ENCODE data around the gene TNS3. TPM values are rescaled to one million over a fixed set of nuclear protein-coding genes. Genes with fewer than 3 reads are reported as not detected.

TNS3 gene
- total RNA-seq, 2 experiments from 2014 or later: not detected

- no peaks in the 10 kb centered on the region for H3K4me1 Mint-ChIP-seq
- no peaks in the 10 kb centered on the region for H3K27me3 Mint-ChIP-seq
- POLR2A ChIA-PET: no interaction called here
- no peak overlapping the region for H3K4me3 Mint-ChIP-seq
- no peak overlapping the region for H3K27ac Mint-ChIP-seq
- CTCF ChIA-PET: no interaction called here
- no peaks in the 10 kb centered on the region for H3K9me3 Mint-ChIP-seq
- no peak for DNase-seq
- H3K36me3 Mint-ChIP-seq (ENCODE audit: low read depth): no peaks in the 10 kb centered on the region
Observed at GRCh38 chr7:47438411-47439029, 143.4 kb downstream of the TNS3 start.

- no peak for DNase-seq
- ChIA-PET CTCF (no interaction called here), POLR2A (no interaction called here)
- no peaks in the 10 kb centered on the region for H3K36me3 Mint-ChIP-seq (ENCODE audit: low read depth)
- H3K9me3 Mint-ChIP-seq: no peaks in the 10 kb centered on the region
- H3K27me3 Mint-ChIP-seq: no peaks in the 10 kb centered on the region
- H3K4me3 Mint-ChIP-seq: no peak overlapping the region
- H3K27ac Mint-ChIP-seq: no peak overlapping the region
- no peaks in the 10 kb centered on the region for H3K4me1 Mint-ChIP-seq
Observed at GRCh38 chr7:47435889-47436312, 146.0 kb downstream of the TNS3 start.

- CTCF ChIA-PET: no interaction called here
- H3K4me3 Mint-ChIP-seq: no peak overlapping the region
- H3K9me3 Mint-ChIP-seq: no peaks in the 10 kb centered on the region
- H3K4me1 Mint-ChIP-seq: no peaks in the 10 kb centered on the region
- H3K36me3 Mint-ChIP-seq (ENCODE audit: low read depth): no peaks in the 10 kb centered on the region
- H3K27me3 Mint-ChIP-seq: no peaks in the 10 kb centered on the region
- DNase-seq: no peak
- POLR2A ChIA-PET: no interaction called here
- H3K27ac Mint-ChIP-seq: no peak overlapping the region
Observed at GRCh38 chr7:47433564-47433895, 148.4 kb downstream of the TNS3 start.

GRCh38 chr7:47432671-47433563, 149.0 kb downstream of the TNS3 start:
- ChIA-PET CTCF (no interaction called here), POLR2A (no interaction called here)
- Mint-ChIP-seq H3K36me3 (ENCODE audit: low read depth) (no peaks in the 10 kb centered on the region), H3K27me3 (no peaks in the 10 kb centered on the region), H3K9me3 (no peaks in the 10 kb centered on the region), H3K27ac (no peak overlapping the region), H3K4me3 (no peak overlapping the region), H3K4me1 (no peaks in the 10 kb centered on the region)
- DNase-seq: no peak

GRCh38 chr7:47430422-47430821, 151.5 kb downstream of the TNS3 start:
- ChIA-PET CTCF (no interaction called here), POLR2A (no interaction called here)
- H3K4me3 Mint-ChIP-seq: no peak overlapping the region
- no peaks in the 10 kb centered on the region for H3K9me3 Mint-ChIP-seq
- DNase-seq: no peak
- no peaks in the 10 kb centered on the region for H3K27me3 Mint-ChIP-seq
- H3K4me1 Mint-ChIP-seq: no peaks in the 10 kb centered on the region
- H3K36me3 Mint-ChIP-seq (ENCODE audit: low read depth): no peaks in the 10 kb centered on the region
- no peak overlapping the region for H3K27ac Mint-ChIP-seq

GRCh38 chr7:47428768-47429472, 153.0 kb downstream of the TNS3 start:
- POLR2A ChIA-PET: no interaction called here
- H3K36me3 Mint-ChIP-seq (ENCODE audit: low read depth): no peaks in the 10 kb centered on the region

GRCh38 chr7:47428052-47428767, 153.7 kb downstream of the TNS3 start:
- Mint-ChIP-seq H3K4me1 (no peaks in the 10 kb centered on the region), H3K4me3 (no peak overlapping the region), H3K9me3 (no peaks in the 10 kb centered on the region), H3K27ac (no peak overlapping the region), H3K36me3 (ENCODE audit: low read depth) (no peaks in the 10 kb centered on the region), H3K27me3 (no peaks in the 10 kb centered on the region)
- DNase-seq: no peak
- ChIA-PET CTCF (interaction anchor here (0.8 kb wide), 1 partner anchor 83 kb away, joined by 3 read pairs; no protein-coding TSS in a partner anchor), POLR2A (no interaction called here)

More at GRCh38 chr7:47428768-47429472, 153.0 kb downstream of the TNS3 start:
- Mint-ChIP-seq H3K9me3 (no peaks in the 10 kb centered on the region), H3K27me3 (no peaks in the 10 kb centered on the region), H3K4me1 (no peaks in the 10 kb centered on the region), H3K27ac (no peak overlapping the region), H3K4me3 (no peak overlapping the region)
- CTCF ChIA-PET: interaction anchor here (0.6 to 0.8 kb wide), 2 partner anchors 83 to 213 kb away, joined by 3 read pairs; no protein-coding TSS in a partner anchor
- no peak for DNase-seq

- no peak overlapping the region for H3K27ac Mint-ChIP-seq
- H3K4me3 Mint-ChIP-seq: no peak overlapping the region
- H3K9me3 Mint-ChIP-seq: no peaks in the 10 kb centered on the region
- no peaks in the 10 kb centered on the region for H3K4me1 Mint-ChIP-seq
- no peaks in the 10 kb centered on the region for H3K27me3 Mint-ChIP-seq
- DNase-seq: no peak
- no peaks in the 10 kb centered on the region for H3K36me3 Mint-ChIP-seq (ENCODE audit: low read depth)
- POLR2A ChIA-PET: no interaction called here
- CTCF ChIA-PET: no interaction called here
Observed at GRCh38 chr7:47427051-47427643, 154.8 kb downstream of the TNS3 start.

GRCh38 chr7:47424523-47424922, 157.4 kb downstream of the TNS3 start:
- ChIA-PET CTCF (no interaction called here), POLR2A (no interaction called here)
- no peaks in the 10 kb centered on the region for H3K4me1 Mint-ChIP-seq
- no peaks in the 10 kb centered on the region for H3K9me3 Mint-ChIP-seq
- no peaks in the 10 kb centered on the region for H3K36me3 Mint-ChIP-seq (ENCODE audit: low read depth)
- no peak overlapping the region for H3K4me3 Mint-ChIP-seq
- H3K27ac Mint-ChIP-seq: no peak overlapping the region
- H3K27me3 Mint-ChIP-seq: no peaks in the 10 kb centered on the region
- DNase-seq: no peak

- ChIA-PET POLR2A (no interaction called here), CTCF (no interaction called here)
- no peaks in the 10 kb centered on the region for H3K36me3 Mint-ChIP-seq (ENCODE audit: low read depth)
- DNase-seq: no peak
- H3K27me3 Mint-ChIP-seq: no peaks in the 10 kb centered on the region
- no peaks in the 10 kb centered on the region for H3K4me1 Mint-ChIP-seq
- no peak overlapping the region for H3K4me3 Mint-ChIP-seq
- no peaks in the 10 kb centered on the region for H3K9me3 Mint-ChIP-seq
- H3K27ac Mint-ChIP-seq: no peak overlapping the region
Observed at GRCh38 chr7:47423196-47423595, 158.7 kb downstream of the TNS3 start.

- Mint-ChIP-seq H3K9me3 (no peaks in the 10 kb centered on the region), H3K27me3 (no peaks in the 10 kb centered on the region), H3K36me3 (ENCODE audit: low read depth) (no peaks in the 10 kb centered on the region), H3K27ac (no peak overlapping the region), H3K4me3 (no peak overlapping the region), H3K4me1 (no peaks in the 10 kb centered on the region)
- ChIA-PET POLR2A (no interaction called here), CTCF (no interaction called here)
- no peak for DNase-seq
Observed at GRCh38 chr7:47422611-47423010, 159.3 kb downstream of the TNS3 start.

- H3K27me3 Mint-ChIP-seq: no peaks in the 10 kb centered on the region
- POLR2A ChIA-PET: no interaction called here
- DNase-seq: no peak
- no peaks in the 10 kb centered on the region for H3K4me1 Mint-ChIP-seq
- no peak overlapping the region for H3K4me3 Mint-ChIP-seq
- no peak overlapping the region for H3K27ac Mint-ChIP-seq
- H3K9me3 Mint-ChIP-seq: no peaks in the 10 kb centered on the region
- H3K36me3 Mint-ChIP-seq (ENCODE audit: low read depth): no peaks in the 10 kb centered on the region
- CTCF ChIA-PET: no interaction called here
Observed at GRCh38 chr7:47421456-47421855, 160.5 kb downstream of the TNS3 start.

Measured in activated CD4-positive, alpha-beta T cell treated with anti-CD3 and anti-CD28 coated beads, Interleukin-2, amount 10 ng/mL, durations not matched to agents 7 days and 5 days (primary cell).